Measurements from ENCODE around the gene RENBP. TPM values are rescaled to one million over a fixed set of nuclear protein-coding genes. Genes with fewer than 3 reads are reported as not detected.
A peak's percentile ranks its signal among the peaks of the same experiment; 100 is the strongest.

The RENBP gene
- total RNA-seq, 1 experiment from 2014 or later, result 7.1 TPM

- Histone ChIP-seq H4K8ac (replicated peaks; ENCODE audit: insufficient read length, low read depth, low read length) (no peak overlapping the region), H3K79me2 (ENCODE audit: insufficient read depth, low read length) (no peaks in the 10 kb centered on the region; the same call in 1 of the 2 replicates), H2BK5ac (ENCODE audit: insufficient read length, low read length) (no peak overlapping the region), H3K27ac (ENCODE audit: insufficient read length, low read depth, low read length) (no peak overlapping the region), H3K4me1 (ENCODE audit: insufficient read depth, low read length) (no peaks in the 10 kb centered on the region), H3K14ac (ENCODE audit: insufficient read depth, low read length) (peak overlapping the region; percentile 69), H3T11ph (ENCODE audit: low read length) (no peak overlapping the region), H3K27me3 (ENCODE audit: insufficient read depth, low read length) (no peaks in the 10 kb centered on the region), H3K9me3 (ENCODE audit: control insufficient read depth, low read depth, low read length) (peaks cover 26% of the 10 kb centered on the region), H3K4ac (ENCODE audit: low read depth, low read length) (no peak overlapping the region), H2BK20ac (ENCODE audit: low read depth, low read length, poor library complexity, severe bottlenecking) (no peak overlapping the region), H3K18ac (ENCODE audit: insufficient read length, low read depth, low read length) (peak overlapping the region; percentile 15), H3K79me1 (ENCODE audit: insufficient read depth, low read depth, low read length, poor library complexity, severe bottlenecking) (no peaks in the 10 kb centered on the region), H3K4me2 (ENCODE audit: insufficient read depth, insufficient read length, low read length) (peak overlapping the region; percentile 66), H4K20me1 (ENCODE audit: control insufficient read depth, insufficient read depth, insufficient read length) (no peaks in the 10 kb centered on the region), H2AK5ac (ENCODE audit: insufficient read length, low read length) (no peak overlapping the region), H4K91ac (ENCODE audit: insufficient read length, low read depth, low read length) (no peak overlapping the region), H2BK120ac (ENCODE audit: low read depth, low read length, poor library complexity, severe bottlenecking) (no peak overlapping the region), H2BK15ac (ENCODE audit: low read depth, low read length) (no peak overlapping the region), H3K56ac (ENCODE audit: insufficient read length, low read depth, low read length) (no peak overlapping the region), H2AFZ (ENCODE audit: low read length) (no peak overlapping the region), H4K5ac (ENCODE audit: insufficient read length, low read depth, low read length) (no peak overlapping the region), H3K9ac (ENCODE audit: extremely low read depth, insufficient read length, low read length) (peak overlapping the region; percentile 76), H2BK12ac (ENCODE audit: insufficient read length, low read depth, low read length) (no peak overlapping the region), H3K23ac (ENCODE audit: insufficient read length, low read depth, low read length) (no peak overlapping the region), H3K23me2 (ENCODE audit: insufficient read length, low read depth, low read length, poor library complexity, severe bottlenecking) (peaks cover 7% of the 10 kb centered on the region)
- peak overlapping the region; percentile 82 to 89 for H3K4me3 Mint-ChIP-seq
- no peak overlapping the region; a peak in 1 of 7 replicates for H3K27ac Mint-ChIP-seq
- no CpG with 5 or more reads among the region's 33 CpGs for WGBS (ENCODE audit: extremely low coverage, insufficient read length, low lambda C conversion rate)
- H3K9me3 Mint-ChIP-seq, result peaks cover 59 to 65% of the 10 kb centered on the region in 2 experiments
- peaks cover 25 to 49% (median 27%) of the 10 kb centered on the region in 3 experiments for H3K36me3 Mint-ChIP-seq (ENCODE audit: insufficient read depth in 1 of 3, low read depth in 3 of 3)
- no peak for TF ChIP-seq CTCF (conservative IDR thresholded peaks at IDR 0.05)
- no peak for DNase-seq
- peaks cover under 1 to 14% of the 10 kb centered on the region in 2 experiments; a peak in 2 of 4 replicates for H3K4me1 Mint-ChIP-seq
- no peaks in the 10 kb centered on the region for H3K27me3 Mint-ChIP-seq (ENCODE audit: low read depth)
Observed at GRCh38 chrX:153934148-153934761, 10.2 kb downstream of the RENBP start.
